ENCODE measurements around the gene TXNL4A.

DNA sequence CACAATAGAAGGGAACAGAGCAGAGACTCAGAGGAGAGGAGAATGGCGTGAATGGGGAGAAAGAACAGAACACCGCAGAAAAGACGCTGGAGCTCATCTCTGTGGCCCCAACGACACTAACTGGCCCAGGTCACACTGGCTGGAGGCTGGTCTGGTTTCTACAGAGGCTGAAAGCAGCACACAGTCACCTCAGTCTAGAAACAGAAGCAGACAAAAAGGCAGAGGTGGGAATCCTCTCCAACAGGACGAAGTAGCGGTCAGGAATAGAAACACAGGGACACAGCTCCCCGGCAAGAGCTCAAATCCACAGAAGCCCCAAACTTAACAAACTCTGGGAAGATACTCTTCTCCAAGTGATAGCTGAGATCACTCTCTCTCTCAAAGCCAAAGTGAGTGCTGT lies 46.2 kb downstream of the TXNL4A start:
- TF ChIP-seq CTCF (IDR thresholded peaks at IDR 0.05) (no peak), POLR2AphosphoS5 (IDR thresholded peaks at IDR 0.05) (no peak), POLR2A (IDR thresholded peaks at IDR 0.05) (no peak)
